GM19238 (cell line): ENCODE results near the gene DENND1A.

Experiments used
- DNase-seq: peaks from one replicate; pipeline ENCODE4 v3.0.0; 2011; ENCODE audit warnings: low spot score; ENCODE audit not compliant: insufficient read length

Gene DENND1A

DNA sequence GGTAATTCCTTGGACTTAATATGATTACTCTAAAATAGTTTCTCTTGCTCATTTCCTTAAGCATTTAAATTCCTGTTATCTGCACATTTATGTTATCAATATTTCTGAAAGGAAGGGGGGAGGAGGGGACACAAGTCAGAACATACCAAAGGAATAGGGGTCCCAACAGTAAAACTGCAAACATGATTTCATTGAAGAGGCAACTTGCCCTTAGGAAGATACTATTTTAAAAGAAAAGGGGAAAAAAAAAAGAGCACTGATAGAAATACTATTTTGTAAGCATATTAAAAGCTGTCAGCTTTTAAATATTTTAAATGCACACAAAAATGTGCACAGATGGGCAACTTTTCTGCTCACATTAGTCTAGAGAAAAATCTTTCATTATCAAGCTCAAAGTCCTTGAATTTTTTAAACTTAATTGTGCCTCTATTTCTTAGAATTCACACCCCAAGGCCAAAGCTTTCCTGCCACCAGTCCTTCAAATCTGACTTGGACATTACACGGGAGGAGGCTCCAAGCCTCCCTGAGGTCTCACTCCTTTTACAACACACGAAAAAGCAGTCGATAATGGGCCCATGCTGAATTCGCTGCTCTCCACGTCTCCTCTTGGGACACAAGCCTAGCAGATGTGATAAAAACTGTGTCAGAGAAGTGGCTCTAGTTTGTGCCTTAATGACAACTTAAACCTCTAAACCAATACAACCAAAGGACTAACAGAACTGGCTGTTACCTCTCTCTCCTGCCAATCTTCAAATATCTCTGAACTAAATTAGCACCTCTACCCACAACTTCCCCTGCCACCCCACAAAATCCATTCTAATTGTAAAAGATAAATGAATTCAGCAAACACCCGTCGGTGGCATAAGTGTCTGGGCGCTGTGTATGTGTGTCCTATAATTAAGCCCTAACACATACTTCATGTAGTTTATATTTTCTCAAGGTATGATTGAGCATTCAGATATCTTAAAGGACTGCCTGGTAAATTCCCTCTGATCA is 154.3 kb downstream of the DENND1A start:
- no peak for DNase-seq

DNA sequence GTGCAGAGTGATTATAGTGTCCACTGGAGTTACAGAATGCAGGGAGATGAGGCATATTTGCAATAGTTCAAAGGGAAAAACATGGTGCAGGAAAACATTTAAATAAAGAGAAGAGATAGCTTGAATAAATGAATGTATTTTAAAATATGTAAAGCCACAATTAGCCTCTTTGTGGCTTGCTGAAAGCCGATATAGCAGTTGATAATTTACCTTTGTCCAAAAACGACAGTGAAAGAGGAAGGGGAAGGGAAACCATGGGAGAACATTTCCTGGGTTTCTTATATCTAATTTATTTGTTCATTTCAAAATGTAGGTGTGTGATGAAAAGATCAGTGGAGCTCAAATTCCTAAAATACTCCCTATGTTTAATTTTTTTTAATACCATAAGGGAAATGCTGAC is 156.1 kb downstream of the DENND1A start:
- no peak for DNase-seq

DNA sequence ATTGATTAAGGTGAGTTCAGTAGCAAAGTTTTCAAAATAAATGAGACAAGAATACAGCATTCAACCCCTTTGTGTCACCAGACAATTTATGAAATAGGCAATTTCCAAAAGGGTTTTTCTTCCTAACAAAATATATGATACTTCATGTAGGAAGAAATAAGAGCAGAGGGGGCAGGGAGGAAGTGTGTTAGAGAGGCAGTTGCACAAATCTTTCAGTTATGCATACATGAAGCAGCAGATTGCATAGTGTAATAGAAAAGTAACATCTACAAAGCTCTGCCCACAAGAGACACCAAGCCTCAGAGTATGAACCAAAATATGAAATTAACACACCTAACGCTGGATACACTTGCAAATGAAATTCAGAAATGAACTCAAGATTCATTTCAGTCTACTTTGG is 157.0 kb downstream of the DENND1A start:
- DNase-seq: no peak

DNA sequence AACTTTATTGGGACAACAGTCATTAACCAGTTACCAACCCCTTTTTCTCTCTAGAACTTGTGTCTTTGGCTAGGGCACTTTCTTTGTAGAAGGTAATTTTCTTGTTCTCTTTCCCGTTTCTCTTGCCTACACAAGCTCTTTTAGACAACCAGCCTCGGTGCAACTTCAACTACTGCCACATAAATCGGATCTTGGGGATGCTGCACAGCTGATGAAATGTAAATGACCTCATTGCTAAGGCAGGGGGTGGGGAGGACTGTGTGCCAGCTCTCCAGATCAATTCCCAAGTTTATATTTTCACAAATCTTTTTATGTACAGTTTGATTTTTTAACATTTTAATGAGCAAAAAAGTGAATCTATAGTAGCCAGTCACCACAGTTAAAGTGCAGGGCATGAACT is 157.6 kb downstream of the DENND1A start:
- DNase-seq: no peak

DNA sequence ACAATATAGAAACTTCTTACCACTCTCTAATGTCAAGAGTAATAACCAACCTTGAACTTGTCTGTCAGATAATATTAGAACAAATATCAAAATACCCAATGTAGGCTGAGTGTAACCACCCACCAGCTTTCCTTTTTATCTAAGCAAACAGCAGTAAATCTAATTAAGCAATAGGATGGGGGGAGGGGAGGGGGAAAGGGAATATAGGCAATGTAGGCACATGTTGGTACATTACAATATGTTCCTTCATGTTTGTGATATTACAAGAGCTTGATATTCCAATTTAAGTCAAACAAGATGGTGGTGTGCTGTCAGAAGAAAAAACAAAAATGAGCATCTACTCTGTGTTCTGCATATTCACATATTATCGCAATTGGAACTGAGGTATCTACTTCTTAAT is 158.2 kb downstream of the DENND1A start:
- DNase-seq: no peak

DNA sequence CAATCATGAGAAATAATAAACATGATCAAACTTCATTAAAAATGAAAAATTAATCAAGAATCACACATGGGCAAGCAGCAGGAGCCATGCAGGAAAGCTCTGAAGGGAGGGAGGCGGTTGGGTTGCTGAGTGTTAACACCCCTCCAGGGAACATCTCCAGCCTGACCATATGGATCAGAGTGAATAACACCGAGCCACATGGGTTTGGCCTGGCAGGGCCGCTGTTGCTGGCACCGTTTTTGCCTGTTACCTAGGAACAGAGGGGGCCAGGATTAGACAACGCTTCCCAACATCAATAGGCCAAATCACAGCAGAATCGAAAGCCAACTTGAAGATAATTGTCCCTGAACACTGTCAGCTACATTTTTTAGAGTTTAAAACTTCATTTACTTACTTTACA is 160.2 kb downstream of the DENND1A start:
- no peak for DNase-seq

DNA sequence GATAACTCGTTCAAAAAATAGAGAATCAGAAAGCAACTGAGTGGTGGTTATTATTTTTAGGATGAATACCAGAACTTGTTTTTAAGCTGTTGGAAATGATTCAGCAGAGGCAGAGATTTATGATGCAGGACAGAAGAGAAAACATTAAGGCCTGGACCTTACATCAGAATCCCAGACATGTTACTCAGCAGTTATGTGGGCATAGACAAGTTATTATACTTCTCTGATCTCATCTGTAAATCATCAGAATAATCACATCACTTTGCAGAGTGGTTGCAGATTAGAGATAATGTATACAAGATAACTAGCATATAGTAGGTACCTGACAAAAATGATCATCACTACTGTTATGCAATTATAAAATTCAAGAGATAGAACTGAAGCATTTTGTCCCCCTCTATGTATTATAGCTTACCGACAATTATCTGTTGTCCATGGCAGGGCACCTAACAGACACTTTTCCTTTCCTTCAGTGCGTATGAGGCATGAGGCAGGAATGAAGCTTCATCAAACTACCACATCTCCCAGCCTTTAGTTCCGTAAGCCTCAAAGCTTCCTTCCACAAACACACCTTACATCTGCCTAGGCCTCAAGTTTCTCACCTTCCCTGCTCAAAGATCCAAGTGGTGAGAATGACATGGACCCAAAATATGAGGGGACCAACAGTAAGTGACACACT is 165.9 kb downstream of the DENND1A start:
- no peak for DNase-seq

DNA sequence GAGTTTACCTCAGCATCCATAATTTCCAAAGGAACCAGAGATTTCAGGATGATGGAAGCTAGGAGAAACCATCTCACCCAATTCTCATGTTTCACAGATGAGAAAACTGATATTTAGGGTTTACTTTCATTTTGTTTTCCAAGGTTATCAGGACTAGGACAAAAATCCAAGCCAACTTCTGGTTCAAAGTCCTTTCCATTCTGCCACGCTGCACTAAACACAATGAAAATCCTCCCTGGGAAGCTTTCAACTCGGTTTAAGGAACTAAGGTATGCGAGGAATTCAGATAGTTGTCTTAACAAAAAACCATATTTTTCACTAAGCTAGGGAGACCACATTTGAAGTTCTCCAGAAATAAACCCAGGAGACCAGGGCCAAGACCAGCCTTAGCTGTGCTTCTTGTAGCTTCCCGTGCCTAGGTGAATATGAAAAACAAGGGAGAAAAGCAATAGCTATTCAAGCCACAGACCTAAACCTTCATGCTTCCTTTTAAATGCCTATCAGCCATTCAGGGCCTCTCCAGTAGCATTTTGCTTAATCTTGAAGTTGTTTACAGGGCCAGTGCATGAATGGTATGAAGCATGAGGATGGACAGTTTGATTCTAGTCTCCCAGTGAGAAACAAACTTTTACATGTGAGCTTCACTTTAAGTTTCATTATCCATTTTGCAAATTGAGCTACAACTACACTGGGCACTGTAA is 167.9 kb downstream of the DENND1A start:
- no peak for DNase-seq

DNA sequence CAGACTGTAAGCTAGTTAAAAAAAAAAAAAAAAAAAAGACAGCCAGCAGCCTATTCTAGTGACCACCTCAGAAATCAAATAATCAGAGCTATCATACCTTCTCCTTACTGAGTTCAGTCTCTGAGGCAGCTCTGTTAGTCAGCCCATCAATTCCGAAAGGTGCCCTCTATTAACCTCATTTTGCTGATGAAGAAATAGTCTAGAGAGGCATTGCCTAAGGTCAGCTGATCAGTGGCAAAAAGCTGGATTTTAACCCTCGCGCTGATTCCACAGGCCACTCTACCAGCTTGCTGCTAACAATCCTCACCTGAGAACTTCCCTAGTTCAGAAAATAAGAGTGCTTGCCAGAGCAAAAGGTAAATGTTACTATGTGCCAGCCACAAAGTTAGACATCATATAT is 172.0 kb downstream of the DENND1A start:
- DNase-seq: no peak

DNA sequence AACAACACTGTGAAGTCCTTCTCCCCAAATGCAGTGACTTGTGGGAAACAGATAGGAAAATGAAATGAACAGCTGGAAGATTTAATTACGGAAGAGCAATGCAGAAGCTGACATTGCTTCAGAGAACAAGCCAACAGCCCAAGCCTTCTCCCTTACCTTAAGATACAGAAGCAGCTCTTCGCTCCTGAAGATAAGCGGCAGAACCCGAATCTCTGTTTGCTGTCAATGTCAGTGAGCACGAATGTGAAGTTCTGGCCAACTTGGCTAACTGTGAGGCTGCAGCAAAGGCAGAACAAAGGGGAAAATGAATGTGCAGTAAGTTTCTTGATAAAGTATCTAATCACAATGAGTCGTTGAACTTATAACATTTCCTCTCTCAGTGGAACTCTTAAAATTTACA is 172.4 kb downstream of the DENND1A start:
- DNase-seq: no peak

DNA sequence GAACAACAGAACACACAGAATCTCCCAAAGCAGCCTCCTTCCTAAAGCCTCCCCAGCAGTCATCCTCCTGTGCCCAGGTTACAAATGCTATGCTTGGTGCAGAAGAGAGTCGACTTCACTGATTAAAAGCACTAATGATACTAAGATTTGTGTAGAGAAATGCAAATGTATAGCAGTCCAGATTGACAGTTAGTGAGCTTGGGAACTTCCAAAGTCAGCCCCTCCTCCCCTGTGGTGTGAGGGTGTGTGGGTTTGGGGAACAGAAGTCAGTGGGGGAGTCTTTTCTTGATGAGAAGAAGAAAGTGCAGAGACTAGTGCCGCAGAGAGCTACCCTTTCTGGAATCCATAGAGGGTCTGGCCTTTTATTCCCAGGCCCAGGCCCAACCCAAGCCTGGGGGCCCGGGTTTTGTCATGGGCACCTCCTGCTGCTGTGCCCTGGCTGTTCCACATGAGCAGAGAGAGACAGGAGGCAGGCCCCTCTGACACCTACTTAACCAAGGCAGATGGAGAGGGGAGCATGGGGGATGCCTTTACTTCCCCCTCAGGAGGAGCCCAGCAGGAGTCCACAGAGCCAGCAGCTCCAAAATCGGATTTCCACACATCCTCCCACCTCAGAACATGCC is 173.3 kb downstream of the DENND1A start:
- DNase-seq: no peak

DNA sequence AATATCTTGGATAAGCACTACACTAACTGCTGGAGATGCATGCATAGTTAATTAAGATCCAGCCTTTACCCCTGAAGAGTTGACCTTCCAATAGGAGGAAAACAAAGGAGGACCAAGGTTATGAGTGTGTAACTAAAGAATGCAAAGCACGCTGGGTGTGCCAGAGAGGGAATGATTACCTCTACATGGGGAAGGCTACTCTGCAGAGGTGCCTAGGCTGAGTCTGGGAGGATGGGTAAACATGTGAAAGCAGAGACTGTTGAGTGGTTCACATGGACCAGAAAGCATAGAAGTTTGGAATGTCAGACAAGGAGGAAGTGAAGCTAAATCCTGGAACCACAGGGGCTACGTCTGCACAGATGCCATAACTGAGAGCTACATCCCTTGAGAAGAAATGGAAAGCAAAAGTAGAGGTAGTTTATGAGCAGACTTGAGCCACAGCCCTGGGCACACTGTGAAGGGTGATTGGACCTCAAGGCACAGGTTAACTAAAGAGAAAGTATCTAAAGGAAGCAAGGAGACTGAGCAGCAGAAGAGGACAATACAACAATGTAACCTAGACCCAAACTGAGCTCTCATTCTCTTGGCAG is 176.2 kb downstream of the DENND1A start:
- no peak for DNase-seq

DNA sequence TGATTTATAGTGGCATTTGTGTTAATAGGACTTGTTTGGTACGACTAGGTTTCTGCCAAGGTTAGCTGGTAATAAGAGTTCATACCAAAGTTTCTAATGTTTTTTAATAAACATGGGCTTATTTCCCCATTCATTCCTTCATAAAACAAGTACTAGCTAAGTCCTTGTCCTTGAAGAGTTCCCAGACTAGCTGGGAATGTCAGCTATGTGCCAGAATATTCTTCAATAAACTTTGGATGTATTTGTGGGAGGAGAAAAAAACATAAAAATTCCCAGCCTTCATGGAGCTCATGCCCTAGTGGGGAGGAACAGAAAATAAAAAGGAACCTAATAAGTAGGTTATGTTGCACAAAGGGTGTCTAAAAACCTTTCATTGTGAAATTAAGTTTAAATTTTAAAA is 176.9 kb downstream of the DENND1A start:
- no peak for DNase-seq

DNA sequence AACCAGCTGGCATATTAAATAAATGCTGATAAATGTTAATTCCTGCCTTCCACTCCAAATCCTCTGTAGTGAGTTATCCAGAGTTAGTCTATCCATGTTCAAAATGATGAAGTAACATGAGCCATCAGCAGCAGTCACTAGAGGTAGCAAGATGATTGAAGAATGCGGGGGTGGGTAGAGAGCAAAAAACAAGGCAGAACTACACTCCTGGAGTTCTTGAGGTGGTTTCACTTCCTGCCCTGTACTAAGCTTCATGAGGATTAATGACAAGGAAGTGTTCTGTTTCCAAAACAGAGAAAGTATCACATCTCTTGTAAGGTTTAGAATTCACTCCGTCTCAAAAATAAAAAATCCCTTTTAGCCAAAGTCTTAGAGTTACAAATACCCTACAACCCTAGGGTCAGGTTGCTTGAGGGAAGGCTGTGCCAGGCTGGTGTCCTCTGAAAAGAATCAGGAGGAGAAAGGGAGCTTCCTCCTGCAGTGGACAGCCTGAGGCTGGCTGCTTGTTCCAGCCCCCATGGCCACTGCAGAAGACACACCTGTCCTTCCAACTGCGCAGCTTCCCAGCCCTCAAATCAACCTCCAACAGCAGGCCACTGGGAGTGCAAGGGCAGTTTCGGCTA is 180.2 kb downstream of the DENND1A start:
- DNase-seq: peak; percentile 23

DNA sequence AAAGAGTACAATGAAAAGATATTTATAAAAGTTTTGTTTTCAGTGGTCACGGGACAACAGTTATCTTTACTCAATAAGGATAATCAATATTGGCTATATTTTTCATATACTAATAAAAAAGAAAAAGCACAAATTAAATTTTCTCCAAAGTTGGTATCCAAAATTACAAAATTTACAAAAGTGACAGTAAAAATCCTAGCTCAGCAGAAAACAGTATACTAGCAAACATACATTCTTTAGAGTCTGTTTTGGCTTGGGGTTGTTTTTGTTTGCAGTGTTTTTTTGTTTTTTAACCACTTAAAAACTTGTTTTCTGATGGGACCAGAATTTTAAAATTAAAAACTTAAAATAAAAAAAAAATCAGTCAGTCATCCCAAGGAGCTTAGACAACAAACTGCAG is 183.2 kb downstream of the DENND1A start:
- no peak for DNase-seq

DNA sequence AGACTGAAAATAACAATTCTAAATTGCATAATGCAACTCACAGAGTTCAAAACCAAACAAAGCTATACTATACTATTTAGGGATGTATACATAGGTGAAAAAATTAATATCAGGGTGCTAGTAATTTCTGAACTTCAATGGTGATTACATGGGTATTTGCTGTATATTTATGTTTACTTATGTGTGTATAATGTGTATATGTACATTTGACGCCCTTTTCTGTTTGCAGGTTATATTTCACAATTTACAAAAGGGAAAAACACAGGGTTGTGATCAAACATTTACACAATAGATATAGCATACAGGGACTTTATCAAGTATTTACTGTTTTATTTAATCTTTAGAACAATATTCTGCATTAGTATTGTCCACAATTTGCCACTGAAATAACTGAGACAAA is 184.0 kb downstream of the DENND1A start:
- DNase-seq: no peak

DNA sequence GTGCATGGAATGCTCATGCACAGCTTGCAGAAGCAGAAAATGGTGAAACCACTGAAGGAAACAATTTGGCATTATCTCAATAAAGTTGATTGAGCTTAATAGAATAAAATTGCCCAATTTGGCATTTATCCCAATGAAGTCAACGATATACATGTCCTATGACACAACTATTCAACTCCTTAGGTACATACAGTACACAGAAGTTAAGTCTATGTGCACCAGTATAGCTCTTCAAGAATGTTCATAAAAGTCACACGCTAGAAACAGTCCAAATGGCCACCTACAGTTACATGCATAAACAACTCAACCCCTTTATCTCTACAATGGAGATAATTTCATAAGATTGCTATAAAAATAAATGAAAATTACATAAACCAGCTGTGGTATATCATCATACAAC is 184.5 kb downstream of the DENND1A start:
- no peak for DNase-seq

DNA sequence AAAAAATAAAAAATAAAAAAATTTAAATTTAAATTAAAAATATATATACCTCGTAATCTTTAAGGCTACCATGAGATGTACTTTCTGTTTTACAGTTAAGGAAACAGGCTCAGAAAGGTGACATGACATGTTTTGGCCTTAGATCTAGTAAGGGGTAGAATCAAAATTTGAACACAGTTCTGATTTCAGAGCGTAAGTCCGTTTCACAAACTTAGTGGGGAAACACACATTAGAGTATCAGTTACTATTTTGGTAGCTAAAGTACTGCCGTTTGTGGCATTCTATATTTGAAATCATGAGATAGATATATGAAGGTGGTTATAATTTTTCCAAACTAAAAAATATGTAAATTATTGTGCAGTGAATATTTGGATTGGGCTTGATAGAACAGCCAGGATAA is 186.2 kb downstream of the DENND1A start:
- no peak for DNase-seq

DNA sequence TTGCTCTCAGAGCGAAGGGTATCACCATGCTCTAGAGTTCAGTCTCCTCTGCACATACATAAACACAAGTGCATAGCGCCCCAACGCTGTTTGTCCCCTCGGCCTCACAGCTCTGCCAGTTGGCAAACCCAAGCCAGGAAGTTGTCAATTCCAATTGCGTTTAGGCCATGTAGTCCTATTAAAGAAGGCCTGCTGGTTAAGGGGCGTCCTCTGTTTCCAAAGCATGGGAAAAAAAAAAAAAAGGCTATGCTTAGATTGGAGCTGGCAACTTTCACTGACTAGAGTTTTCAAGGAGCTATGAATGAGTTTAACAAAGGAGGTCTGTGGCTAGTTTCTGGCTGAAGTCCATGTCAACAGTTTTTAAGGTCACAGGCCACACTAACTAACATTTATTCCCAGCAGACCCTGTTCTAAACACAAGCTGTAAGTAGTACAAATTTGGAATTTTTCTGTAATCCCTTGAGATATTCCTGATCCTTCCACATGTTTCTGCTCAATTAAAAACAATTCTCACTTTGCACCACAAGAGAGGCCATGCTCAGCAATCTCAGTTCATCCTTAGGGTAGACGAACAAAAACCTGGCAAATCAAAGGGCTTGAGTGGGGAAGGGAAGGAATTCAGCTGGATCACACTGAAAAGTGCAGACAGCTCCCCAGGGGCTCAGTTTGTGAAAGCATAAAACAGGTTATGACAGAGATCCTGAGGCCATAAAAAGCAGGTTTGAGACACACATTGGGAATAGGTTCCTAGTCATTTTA is 187.7 kb downstream of the DENND1A start:
- DNase-seq: no peak

DNA sequence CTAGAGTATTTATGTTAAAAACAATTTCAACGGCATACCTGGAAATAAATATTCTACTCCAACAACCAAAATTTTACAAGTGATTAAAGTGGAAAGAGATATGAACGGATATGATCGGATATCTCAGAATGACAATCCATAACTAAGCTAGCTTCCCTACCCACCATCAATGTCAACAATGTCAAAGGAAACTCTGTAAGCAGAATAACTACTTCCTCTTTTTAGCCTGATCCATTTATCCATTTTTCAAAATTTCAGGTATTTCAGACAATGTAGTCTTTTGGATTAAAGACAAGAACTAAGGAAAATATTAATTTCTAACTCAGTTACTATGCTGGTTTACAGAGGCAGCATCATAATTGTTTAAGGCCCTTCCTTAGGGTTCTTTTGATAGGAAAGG is 188.7 kb downstream of the DENND1A start:
- DNase-seq: no peak
